Astrocyte of the spinal cord (primary cell): ENCODE results near the gene COL23A1.
"Not testable (repeated sequence)": the region's sequence is repeated elsewhere in the genome, so short reads cannot be mapped to it uniquely, and the experiment has no call there.

Experiments used
- DNase-seq: peaks from one replicate; pipeline ENCODE4 v3.0.0; 2011; ENCODE audit warnings: low read depth, low spot score
- H3K4me3 ChIP-seq: 2 replicates; pipeline ENCODE4 v1.5.1; 2011; ENCODE audit warnings: low read depth, mild to moderate bottlenecking, low read length, moderate library complexity
- in situ Hi-C: cut with HindIII; loops from 2 replicates; pipeline ENCODE4 v1.10.0; 2017; ENCODE audit warnings: low sequenced_read_pairs
- TF ChIP-seq, protein P1 (sequence below): IDR thresholded peaks from 2 replicates; pipeline ENCODE4 v1.5.1; 2012; ENCODE audit warnings: low read depth, mild to moderate bottlenecking, low read length, inconsistent platforms

Gene COL23A1

DNA sequence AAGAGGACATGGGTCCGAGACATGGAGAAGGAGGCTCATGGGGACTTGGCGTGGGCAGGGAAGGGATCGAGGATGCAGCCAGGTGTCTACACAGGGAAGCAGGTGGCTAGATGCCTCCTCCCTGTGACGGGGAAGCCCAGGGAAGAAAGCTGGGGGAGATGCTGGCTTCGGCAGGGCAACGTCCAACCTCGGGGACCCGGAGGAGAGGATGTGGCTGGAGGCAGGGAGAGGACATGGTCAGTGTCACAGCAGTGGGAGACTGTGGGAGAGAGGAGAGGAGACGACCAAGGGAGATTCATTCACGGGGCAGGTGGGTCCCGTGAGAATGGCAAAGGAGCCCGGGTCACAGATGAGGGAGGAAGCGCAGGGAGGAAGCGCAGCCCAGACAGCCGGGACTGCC lies 284.4 kb downstream of the COL23A1 start:
- DNase-seq, result no peak
- TF ChIP-seq, protein P1, sequence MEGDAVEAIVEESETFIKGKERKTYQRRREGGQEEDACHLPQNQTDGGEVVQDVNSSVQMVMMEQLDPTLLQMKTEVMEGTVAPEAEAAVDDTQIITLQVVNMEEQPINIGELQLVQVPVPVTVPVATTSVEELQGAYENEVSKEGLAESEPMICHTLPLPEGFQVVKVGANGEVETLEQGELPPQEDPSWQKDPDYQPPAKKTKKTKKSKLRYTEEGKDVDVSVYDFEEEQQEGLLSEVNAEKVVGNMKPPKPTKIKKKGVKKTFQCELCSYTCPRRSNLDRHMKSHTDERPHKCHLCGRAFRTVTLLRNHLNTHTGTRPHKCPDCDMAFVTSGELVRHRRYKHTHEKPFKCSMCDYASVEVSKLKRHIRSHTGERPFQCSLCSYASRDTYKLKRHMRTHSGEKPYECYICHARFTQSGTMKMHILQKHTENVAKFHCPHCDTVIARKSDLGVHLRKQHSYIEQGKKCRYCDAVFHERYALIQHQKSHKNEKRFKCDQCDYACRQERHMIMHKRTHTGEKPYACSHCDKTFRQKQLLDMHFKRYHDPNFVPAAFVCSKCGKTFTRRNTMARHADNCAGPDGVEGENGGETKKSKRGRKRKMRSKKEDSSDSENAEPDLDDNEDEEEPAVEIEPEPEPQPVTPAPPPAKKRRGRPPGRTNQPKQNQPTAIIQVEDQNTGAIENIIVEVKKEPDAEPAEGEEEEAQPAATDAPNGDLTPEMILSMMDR, result no peak
- no peak overlapping the region for H3K4me3 ChIP-seq
- in situ Hi-C loops, result no loop called here

DNA sequence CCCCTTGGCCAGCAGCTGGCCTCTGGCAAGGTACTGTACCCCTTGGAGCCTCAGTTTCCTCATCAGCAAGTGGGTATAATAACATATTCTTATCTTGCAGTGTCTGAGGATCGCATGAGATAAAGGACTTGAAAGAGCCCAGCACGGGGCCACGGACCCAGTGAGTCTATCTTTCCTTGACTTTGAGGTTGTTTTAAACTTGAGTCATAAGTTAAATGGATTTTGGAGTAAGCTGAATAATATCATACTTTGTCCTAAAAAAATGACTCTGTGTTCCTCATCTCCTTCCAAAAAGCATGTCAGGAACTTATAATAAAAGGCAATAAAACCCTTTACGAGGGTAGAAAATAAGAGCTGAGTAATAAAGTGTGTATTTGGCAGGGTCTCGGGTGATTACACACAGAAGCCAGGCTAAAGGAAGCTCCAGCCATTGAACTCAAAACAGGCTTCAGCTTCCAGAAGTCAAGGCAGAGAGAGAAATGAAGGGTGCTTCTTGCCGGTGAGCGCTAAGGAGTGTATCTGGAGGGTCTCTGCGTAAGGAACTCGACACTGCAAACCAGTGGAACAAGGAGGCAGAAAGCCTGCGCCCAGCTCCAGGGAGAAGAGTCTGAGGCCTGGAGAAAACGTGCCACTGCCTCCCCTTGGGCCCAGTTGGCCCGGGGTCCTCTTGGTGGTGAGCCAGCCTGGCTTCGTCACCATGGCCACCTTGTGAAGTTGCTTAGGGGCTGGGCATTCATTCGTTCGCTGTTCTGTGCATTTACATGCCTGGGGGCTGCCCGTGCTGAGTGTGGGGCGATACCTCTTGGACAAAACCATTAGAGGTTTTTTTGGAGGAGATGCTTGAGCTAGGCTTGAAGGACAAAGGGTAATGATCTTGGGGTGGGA lies 285.2 kb downstream of the COL23A1 start:
- TF ChIP-seq, protein P1, result no peak
- H3K4me3 ChIP-seq, result no peak overlapping the region
- in situ Hi-C loops, result no loop called here
- no peak for DNase-seq

DNA sequence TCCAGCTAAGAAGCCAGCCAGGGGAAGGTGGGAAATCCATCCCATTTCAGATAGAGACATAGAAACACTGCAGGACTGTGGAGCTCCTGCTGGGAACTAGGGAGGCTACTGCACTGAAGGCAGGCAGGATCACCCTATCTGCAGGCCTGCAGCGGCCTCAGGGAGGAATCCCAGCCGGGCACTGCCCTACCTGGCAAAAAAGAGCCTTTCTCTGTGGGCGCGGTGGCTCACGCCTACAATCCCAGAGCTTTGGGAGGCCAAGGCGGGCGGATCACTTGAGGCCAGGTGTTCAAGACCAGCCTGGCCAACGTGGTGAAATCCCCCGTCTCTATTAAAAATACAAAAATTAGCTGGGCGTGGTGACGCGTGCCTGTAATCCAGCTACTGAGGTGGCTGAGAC lies 286.2 kb downstream of the COL23A1 start:
- TF ChIP-seq, protein P1, result no peak
- in situ Hi-C loops, result no loop called here
- H3K4me3 ChIP-seq, result no peak overlapping the region
- no peak for DNase-seq

DNA sequence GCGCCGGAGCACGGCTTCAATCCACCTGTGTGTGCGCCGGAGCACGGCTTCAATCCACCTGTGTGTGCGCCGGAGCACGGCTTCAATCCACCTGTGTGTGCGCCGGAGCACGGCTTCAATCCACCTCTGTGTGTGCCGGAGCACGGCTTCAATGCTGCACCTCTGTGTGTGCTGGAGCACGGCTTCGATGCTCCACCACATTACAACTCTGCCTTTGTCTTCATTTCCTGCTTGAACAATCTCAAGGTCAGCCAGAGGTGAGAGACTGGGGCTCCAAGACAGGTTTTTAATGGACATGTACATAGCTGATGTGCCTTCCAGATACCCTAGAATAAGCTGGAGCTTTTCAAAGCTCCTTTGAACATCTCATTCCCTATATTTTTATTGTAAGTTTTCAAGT lies 287.9 kb downstream of the COL23A1 start:
- DNase-seq, H3K4me3 ChIP-seq, in situ Hi-C loops: not testable (repeated sequence)

DNA sequence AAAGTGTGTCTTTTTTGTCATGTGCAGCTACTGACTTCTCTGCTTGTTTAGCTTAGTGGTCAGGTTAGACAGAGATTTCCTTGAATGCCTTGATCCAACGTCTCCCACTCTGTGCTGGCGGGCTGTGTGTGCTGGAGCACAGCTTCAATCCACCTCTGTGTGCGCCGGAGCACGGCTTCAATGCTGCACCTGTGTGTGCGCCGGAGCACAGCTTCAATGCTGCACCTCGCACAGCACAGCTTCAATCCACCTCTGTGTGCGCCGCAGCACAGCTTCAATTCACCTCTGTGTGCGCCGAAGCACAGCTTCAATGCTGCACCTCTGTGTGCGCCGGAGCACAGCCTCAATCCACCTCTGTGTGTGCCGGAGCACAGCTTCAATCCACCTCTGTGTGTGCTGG lies 288.6 kb downstream of the COL23A1 start:
- no peak overlapping the region for H3K4me3 ChIP-seq
- TF ChIP-seq, protein P1, result no peak
- no peak for DNase-seq
- in situ Hi-C loops, result no loop called here

DNA sequence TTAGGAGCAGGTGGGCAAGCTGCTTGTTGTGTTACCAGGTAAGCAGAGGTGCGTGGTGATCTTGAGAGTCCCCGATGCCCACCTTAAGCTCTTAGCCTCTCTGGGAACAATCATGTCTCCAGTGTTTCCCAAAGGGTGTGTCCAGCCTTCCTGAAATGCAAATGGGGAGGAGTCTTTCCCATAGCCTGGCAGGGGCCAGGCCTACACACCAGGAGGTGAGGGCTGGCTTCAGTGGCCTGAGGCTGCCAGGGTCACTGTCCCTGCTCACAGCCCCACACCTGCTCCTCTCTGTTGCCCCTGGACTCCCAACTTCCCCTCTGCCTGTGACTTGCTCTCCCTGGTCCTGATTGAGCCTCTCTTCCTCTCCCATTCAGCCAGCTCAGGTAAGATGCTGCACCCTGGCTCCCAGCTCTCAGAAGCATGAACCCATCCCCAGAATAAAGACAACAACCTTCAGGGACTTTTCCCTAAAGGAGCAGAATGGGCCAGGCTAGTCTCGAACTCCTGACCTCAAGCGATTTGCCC lies 291.8 kb downstream of the COL23A1 start:
- H3K4me3 ChIP-seq, result no peak overlapping the region
- TF ChIP-seq, protein P1, result no peak
- in situ Hi-C loops, result no loop called here
- DNase-seq, result no peak

DNA sequence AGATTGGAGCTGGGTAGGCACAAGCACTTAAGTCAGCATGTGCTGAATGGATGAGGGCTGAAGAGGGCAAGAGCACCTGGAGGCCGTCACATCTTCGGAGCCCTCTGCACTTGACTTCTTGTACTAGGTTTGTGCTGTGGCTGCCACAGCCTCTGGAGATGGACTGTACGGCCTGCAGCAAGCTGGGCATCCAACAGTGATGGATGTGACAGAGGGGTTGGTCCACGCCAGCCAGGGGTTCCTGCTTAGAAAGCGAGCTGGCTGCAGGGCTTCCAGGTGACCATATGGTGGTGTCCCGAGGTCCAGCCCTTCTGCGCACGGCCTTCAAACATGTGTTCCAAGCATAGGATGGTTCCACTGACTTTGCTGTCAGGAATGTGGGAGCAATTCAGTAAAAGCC lies 292.4 kb downstream of the COL23A1 start:
- in situ Hi-C loops, result no loop called here
- H3K4me3 ChIP-seq, result no peak overlapping the region
- TF ChIP-seq, protein P1, result no peak
- no peak for DNase-seq
